GM12878 (cell line): ENCODE results near the gene FADS1. TPM values are rescaled to one million over a fixed set of nuclear protein-coding genes. Genes with fewer than 3 reads are reported as not detected.

Source experiments
- CEBPB ChIP-seq, 2 experiments: fragments of 150-350 bp in 1 of 2; IDR thresholded peaks; 2 replicates each; pipeline ENCODE4 v1.6.1; 2012 to 2014; ENCODE audit warnings: low read depth in 2 of 2, low read length in 2 of 2, borderline replicate concordance in 1 of 2, inconsistent platforms in 1 of 2
- CHD2 ChIP-seq: IDR thresholded peaks from 2 replicates; pipeline ENCODE4 v1.6.1; 2011; ENCODE audit warnings: low read depth, low read length, improper control_type of control experiment, borderline replicate concordance
- HDGF ChIP-seq: fragments of 450-650 bp; IDR thresholded peaks from 2 replicates; pipeline ENCODE4 v1.6.1; 2016; ENCODE audit warnings: antibody characterized with exemption
- IKZF1 ChIP-seq: fragments of 450-650 bp; conservative IDR thresholded peaks from 2 replicates; pipeline ENCODE4 v1.6.1; 2017; ENCODE audit warnings: antibody characterized with exemption, mild to moderate bottlenecking
- NBN ChIP-seq: fragments of 450-650 bp; IDR thresholded peaks from 2 replicates; pipeline ENCODE4 v1.6.1; 2016
- NRF1 ChIP-seq: conservative IDR thresholded peaks from 2 replicates; pipeline ENCODE4 v1.6.1; 2011; ENCODE audit warnings: mild to moderate bottlenecking, low read depth, low read length, improper control_type of control experiment
- POLR2AphosphoS5 ChIP-seq: IDR thresholded peaks from 2 replicates; pipeline ENCODE4 v1.6.1; 2011; ENCODE audit warnings: mild to moderate bottlenecking, low read length, inconsistent platforms
- POU2F2 ChIP-seq: IDR thresholded peaks from 3 replicates; pipeline ENCODE4 v1.6.1; 2011; ENCODE audit warnings: low read depth, mild to moderate bottlenecking, low read length, borderline replicate concordance
- SREBF2 ChIP-seq: IDR thresholded peaks from 2 replicates; pipeline ENCODE4 v1.6.1; 2012; ENCODE audit warnings: mild to moderate bottlenecking, low read length
- TAF1 ChIP-seq: IDR thresholded peaks from 2 replicates; pipeline ENCODE4 v1.6.1; 2011; ENCODE audit warnings: mild to moderate bottlenecking, low read depth, low read length, borderline replicate concordance
- polyA plus RNA-seq, 11 experiments: library from polyadenylated mRNA; depleted of rRNA in 4 of 11; unstranded in 6 of 11; stranded (reverse) in 5 of 11; fragments of >200 nt; fragmentation: Nextera tagmentation in 4 of 11; fragmentation: Illumina TruSeq in 1 of 11; extraction: Ambion mirVana in 4 of 11; extraction: Trizol in 1 of 11; gene quantifications; 1 replicate in 1 of 11; 2 replicates in 10 of 11; pipeline versions ENCODE4 v1.2.1 to v1.2.3, GENCODE V29; 2011 to 2016; ENCODE audit warnings: inconsistent platforms in 2 of 11, missing spikeins in 2 of 11, low read depth in 1 of 11
- total RNA-seq, 4 experiments: library from RNA; depleted of rRNA in 3 of 4; stranded (reverse); fragments of >200 nt in 3 of 4; fragmentation: Illumina TruSeq in 1 of 4; extraction: Trizol in 1 of 4; gene quantifications; 2 replicates each; pipeline versions ENCODE4 v1.2.1 to v1.2.3, GENCODE V29; 2013 to 2021
- TF ChIP-seq, protein P1 (sequence below): IDR thresholded peaks from 2 replicates; pipeline ENCODE4 v1.6.1; 2011; ENCODE audit warnings: borderline replicate concordance, low read depth, mild to moderate bottlenecking, moderate library complexity, low read length; ENCODE audit not compliant: insufficient read depth, poor library complexity, severe bottlenecking

Gene FADS1
- total and polyA plus RNA-seq, 10 of the 15 experiments (the other 5 are each of a cell fraction or from before 2014, with no cell fraction given), result 8.8 to 73.9 (median 39.0) TPM

GRCh38 chr11:61814958-61815789 is 1.6 kb downstream of the FADS1 start (continued):
- peak; percentile 86 for TF ChIP-seq IKZF1
- TF ChIP-seq CEBPB (IDR thresholded peaks at IDR 0.05; ENCODE audit: borderline replicate concordance in 1 of 2, low read depth in 2 of 2, low read length in 2 of 2), result no peak
- peak; percentile 50; the same call in 1 of the 2 replicates for TF ChIP-seq SREBF2
- TF ChIP-seq, protein P1, sequence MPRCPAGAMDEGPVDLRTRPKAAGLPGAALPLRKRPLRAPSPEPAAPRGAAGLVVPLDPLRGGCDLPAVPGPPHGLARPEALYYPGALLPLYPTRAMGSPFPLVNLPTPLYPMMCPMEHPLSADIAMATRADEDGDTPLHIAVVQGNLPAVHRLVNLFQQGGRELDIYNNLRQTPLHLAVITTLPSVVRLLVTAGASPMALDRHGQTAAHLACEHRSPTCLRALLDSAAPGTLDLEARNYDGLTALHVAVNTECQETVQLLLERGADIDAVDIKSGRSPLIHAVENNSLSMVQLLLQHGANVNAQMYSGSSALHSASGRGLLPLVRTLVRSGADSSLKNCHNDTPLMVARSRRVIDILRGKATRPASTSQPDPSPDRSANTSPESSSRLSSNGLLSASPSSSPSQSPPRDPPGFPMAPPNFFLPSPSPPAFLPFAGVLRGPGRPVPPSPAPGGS, result peak; percentile 35
- TF ChIP-seq POU2F2, result 0 out of 3 replicates have a peak, but pooled peaks have one; percentile 7
- TF ChIP-seq NRF1, result peak; percentile 76
- 0 out of 2 replicates have a peak, but pooled peaks have one; percentile 22 for TF ChIP-seq CHD2
- peak; percentile 47 for TF ChIP-seq NBN
- TF ChIP-seq TAF1, result 0 out of 2 replicates have a peak, but pooled peaks have one; percentile 17
- no peak; the same call in 1 of the 2 replicates for TF ChIP-seq POLR2AphosphoS5
- peak; percentile 83; the same call in 1 of the 2 replicates for TF ChIP-seq HDGF
